Occipital lobe (tissue), 2 donors: ENCODE results near the gene IFITM1. TPM values are rescaled to one million over a fixed set of nuclear protein-coding genes. Genes with fewer than 3 reads are reported as not detected.
"Not testable (repeated sequence)": the region's sequence is repeated elsewhere in the genome, so short reads cannot be mapped to it uniquely, and the experiment has no call there.

Experiments used
- DNase-seq: peaks from one replicate; lab custom pipeline; 2025; lab: John Stamatoyannopoulos, UW
- total RNA-seq: library from RNA; depleted of rRNA; stranded (reverse); fragments of >200 nt; gene quantifications from one replicate; pipeline ENCODE4 v1.2.3, GENCODE V29; 2014

The IFITM1 gene
- total RNA-seq = 6.9 TPM

GRCh38 chr11:313787-314553, at the start of gene IFITM1:
Gene IFITM1, plus strand, starts transcription at chr11:314040. Its CDS starts 131 bp downstream, at chr11:314171.
- no peak for DNase-seq

GRCh38 chr11:266676-267439, 47.0 kb upstream of the IFITM1 start:
- DNase-seq = no peak

GRCh38 chr11:267491-267994, 46.3 kb upstream of the IFITM1 start:
- DNase-seq = no peak

GRCh38 chr11:268716-269145, 45.1 kb upstream of the IFITM1 start:
- not testable (repeated sequence) for DNase-seq

GRCh38 chr11:269146-269890, 44.5 kb upstream of the IFITM1 start:
- DNase-seq = no peak

- no peak for DNase-seq
Observed at GRCh38 chr11:270451-271318, 43.2 kb upstream of the IFITM1 start.

- no peak for DNase-seq
Observed at GRCh38 chr11:271319-271715, 42.5 kb upstream of the IFITM1 start.

- DNase-seq = no peak
Observed at GRCh38 chr11:272195-272930, 41.5 kb upstream of the IFITM1 start.

GRCh38 chr11:272931-273198, 41.0 kb upstream of the IFITM1 start:
- no peak for DNase-seq

GRCh38 chr11:276219-276618, 37.6 kb upstream of the IFITM1 start:
- DNase-seq = no peak

GRCh38 chr11:278001-278951, 35.6 kb upstream of the IFITM1 start, which contains the start of gene NLRP6:
Gene NLRP6, plus strand, starts transcription at chr11:278407. Its CDS starts 163 bp downstream, at chr11:278570.
- no peak for DNase-seq

- DNase-seq = no peak
Observed at GRCh38 chr11:279040-279965, 34.5 kb upstream of the IFITM1 start.

GRCh38 chr11:279966-280705, 33.7 kb upstream of the IFITM1 start:
- no peak for DNase-seq

GRCh38 chr11:280706-281485, 32.9 kb upstream of the IFITM1 start:
- no peak for DNase-seq

- DNase-seq = no peak
Observed at GRCh38 chr11:281486-282161, 32.2 kb upstream of the IFITM1 start.

GRCh38 chr11:282171-282570, 31.7 kb upstream of the IFITM1 start:
- no peak for DNase-seq
